Right atrium auricular region (tissue), 2 donors: ENCODE measurements around the gene NOL4L. TPM values are rescaled to one million over a fixed set of nuclear protein-coding genes. Genes with fewer than 3 reads are reported as not detected.
A peak's percentile ranks its signal among the peaks of the same experiment; 100 is the strongest.

ENCODE experiments used
- DNase-seq: peaks from one replicate; pipeline ENCODE4 v3.0.0-alpha.2; 2019; ENCODE audit warnings: low spot score
- H3K27ac ChIP-seq, 2 donors: fragments of 200-600 bp; sonication (generic); 1 replicate in 1 of 2; 2 replicates in 1 of 2; pipeline ENCODE4 v1.5.1; 2016 to 2019
- H3K27me3 ChIP-seq, 2 donors: fragments of 200-600 bp; sonication (generic); one replicate each; pipeline versions ENCODE4 v1.5.1 to v1.6.0; 2017 to 2019
- H3K36me3 ChIP-seq: fragments of 200-600 bp; sonication (generic); one replicate; pipeline ENCODE4 v1.5.1; 2016
- H3K4me1 ChIP-seq, 2 donors: fragments of 200-600 bp; sonication (generic); one replicate each; pipeline versions ENCODE4 v1.5.1 to v1.6.0; 2017 to 2019
- H3K4me3 ChIP-seq, 2 donors: fragments of 200-600 bp; sonication (generic); 1 replicate in 1 of 2; 2 replicates in 1 of 2; pipeline ENCODE4 v1.5.1; 2017 to 2019; ENCODE audit warnings: mild to moderate bottlenecking in 1 of 2, moderate library complexity in 1 of 2
- H3K9me3 ChIP-seq, 2 donors: fragments of 200-600 bp; sonication (generic); one replicate each; pipeline ENCODE4 v1.5.1; 2019
- total RNA-seq, 2 donors: library from RNA; depleted of rRNA; stranded (reverse); fragments of >200 nt; gene quantifications; one replicate each; pipeline ENCODE4 v1.1.0, GENCODE V29; 2016
- TF ChIP-seq, protein P1 (sequence below), 2 donors: fragments of 200-600 bp; sonication (generic); IDR thresholded peaks; one replicate each; pipeline ENCODE4 v1.5.1; 2019; ENCODE audit warnings: antibody characterized with exemption in 2 of 2

Gene NOL4L
- total RNA-seq, 2 donors from 2014 or later: 7.6 to 10.4 TPM

DNA sequence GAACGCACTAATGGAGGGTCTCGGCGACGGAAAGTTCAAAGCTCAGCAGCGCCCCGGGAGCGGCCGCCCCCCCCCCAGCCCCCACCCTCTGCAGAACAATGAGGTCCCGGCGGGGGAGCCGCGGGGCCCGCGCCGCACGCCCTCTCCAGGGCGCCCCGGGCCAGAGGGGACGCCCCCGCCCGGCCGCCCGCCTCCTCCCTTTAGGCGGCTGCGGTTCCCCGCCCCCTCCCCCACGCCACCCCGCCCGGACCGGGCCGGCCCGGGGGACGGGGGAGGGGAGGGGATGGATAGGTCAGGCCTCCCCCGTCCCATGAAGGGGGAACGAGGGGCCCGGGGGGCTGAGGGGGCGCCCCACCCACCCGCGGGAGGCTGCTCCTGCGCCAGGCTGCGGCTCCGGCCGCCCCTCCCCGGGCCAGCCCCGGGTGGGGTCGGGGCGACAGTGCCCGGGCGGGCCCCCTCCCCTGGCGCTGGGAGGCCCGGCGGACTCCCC lies 1.5 kb downstream of the NOL4L start:
- Histone ChIP-seq H3K27me3 (no peaks in the 10 kb centered on the region), H3K4me1 (peaks cover 0 to 17% of the 10 kb centered on the region in 2 donors), H3K27ac (peak overlapping the region; percentile 68 to 70), H3K9me3 (no peaks in the 10 kb centered on the region), H3K36me3 (no peaks in the 10 kb centered on the region), H3K4me3 (peak overlapping the region; percentile 68 to 70)
- TF ChIP-seq, protein P1, sequence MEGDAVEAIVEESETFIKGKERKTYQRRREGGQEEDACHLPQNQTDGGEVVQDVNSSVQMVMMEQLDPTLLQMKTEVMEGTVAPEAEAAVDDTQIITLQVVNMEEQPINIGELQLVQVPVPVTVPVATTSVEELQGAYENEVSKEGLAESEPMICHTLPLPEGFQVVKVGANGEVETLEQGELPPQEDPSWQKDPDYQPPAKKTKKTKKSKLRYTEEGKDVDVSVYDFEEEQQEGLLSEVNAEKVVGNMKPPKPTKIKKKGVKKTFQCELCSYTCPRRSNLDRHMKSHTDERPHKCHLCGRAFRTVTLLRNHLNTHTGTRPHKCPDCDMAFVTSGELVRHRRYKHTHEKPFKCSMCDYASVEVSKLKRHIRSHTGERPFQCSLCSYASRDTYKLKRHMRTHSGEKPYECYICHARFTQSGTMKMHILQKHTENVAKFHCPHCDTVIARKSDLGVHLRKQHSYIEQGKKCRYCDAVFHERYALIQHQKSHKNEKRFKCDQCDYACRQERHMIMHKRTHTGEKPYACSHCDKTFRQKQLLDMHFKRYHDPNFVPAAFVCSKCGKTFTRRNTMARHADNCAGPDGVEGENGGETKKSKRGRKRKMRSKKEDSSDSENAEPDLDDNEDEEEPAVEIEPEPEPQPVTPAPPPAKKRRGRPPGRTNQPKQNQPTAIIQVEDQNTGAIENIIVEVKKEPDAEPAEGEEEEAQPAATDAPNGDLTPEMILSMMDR (IDR thresholded peaks at IDR 0.05): no peak
- no peak for DNase-seq

DNA sequence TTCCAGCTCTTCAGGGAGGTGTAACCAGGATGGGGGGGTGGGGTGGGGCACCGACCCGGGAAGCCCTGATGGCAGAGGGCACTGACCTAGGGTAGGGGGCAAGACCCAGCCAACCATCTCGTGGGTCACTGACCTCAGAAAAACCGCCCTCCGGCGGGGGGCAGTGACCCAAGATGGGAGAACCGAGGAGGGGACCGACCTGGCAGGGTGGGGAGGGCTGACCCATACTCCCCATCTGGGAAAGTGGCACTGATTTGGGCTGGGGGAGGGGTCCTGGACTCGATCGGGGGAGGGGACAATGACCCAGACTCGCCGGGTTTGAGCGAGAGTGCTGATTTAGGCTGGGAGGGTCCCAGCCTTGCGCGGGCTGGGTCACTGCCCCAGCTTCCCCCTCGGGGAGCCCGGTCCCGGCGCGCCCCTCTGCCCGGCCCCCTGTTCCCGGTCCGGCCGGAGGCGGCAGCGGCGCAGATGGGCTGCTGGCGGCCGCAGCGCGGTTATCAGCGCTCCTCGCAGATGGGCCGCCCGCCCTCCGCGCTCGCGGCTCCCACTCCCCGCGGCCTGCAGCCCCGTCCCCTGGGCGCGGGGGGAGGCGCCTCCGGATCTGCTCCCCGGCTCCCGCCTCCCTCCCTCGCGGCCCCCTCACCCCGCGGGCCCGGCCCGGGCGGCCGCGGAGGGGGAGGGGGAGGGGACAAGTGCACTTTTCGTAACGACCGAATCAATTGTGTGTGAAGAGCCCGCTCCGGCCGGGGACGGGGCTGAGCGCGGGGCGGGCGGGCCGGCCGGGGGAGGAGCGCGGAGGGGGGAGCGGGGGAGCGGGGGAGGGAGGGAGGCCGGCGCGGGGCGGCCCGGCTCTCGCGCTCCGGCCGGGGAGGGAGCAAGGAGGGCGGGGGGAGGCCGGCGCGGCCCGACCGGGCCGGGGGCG lies 2.2 kb downstream of the NOL4L start:
- Histone ChIP-seq H3K4me3 (peak overlapping the region; percentile 68 to 70), H3K27ac (peak overlapping the region; percentile 68 to 70), H3K36me3 (no peaks in the 10 kb centered on the region), H3K4me1 (peaks cover 0 to 17% of the 10 kb centered on the region in 2 donors), H3K9me3 (no peaks in the 10 kb centered on the region), H3K27me3 (no peaks in the 10 kb centered on the region)
- DNase-seq: no peak
- TF ChIP-seq, protein P1 (IDR thresholded peaks at IDR 0.05): no peak

DNA sequence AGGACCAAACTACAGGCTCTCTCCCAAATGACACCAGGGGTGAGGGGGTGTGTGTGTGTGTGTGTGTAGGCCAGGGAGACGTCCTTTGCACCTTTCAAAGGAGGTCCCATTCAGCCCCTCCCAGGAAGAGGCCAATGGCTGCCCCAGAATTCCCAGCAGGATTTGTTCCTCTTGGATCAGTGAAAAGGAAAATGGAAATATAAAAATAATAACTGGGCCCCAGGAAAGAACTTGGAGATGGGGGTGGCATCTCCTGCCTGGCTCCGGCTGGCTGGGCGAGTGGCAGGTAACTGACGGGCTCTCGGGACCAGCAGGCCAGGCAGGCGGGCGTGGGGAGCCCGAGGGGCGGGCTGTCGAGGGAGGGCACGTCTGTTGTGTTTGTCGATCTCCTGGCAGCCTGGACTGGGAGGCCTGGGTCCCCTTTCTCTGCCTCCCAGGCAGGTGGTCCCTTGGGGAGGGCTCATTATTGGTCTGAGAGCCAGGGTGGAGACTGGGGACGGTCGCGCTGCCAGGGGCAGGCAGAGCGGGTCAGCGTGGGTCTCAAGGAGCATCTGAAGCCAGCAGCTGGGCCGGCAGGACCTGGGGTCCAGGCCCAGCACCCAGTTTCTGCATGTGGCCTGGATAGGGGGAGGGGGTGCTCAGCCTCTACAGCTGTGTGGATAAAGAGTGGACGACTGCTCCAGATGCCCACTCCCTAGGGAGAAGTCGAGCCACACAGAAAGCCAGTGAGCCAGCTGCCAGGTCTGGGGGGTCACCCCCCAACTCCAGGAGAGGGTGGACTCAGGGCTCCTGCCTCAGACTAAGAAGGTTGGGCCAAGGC lies 3.1 kb downstream of the NOL4L start:
- peaks cover 0 to 17% of the 10 kb centered on the region in 2 donors for H3K4me1 ChIP-seq
- no peaks in the 10 kb centered on the region for H3K27me3 ChIP-seq
- H3K4me3 ChIP-seq: no peak overlapping the region
- no peaks in the 10 kb centered on the region for H3K9me3 ChIP-seq
- TF ChIP-seq, protein P1 (IDR thresholded peaks at IDR 0.05): no peak
- DNase-seq: no peak
- no peaks in the 10 kb centered on the region for H3K36me3 ChIP-seq
- peak overlapping the region; percentile 68 to 70 for H3K27ac ChIP-seq

DNA sequence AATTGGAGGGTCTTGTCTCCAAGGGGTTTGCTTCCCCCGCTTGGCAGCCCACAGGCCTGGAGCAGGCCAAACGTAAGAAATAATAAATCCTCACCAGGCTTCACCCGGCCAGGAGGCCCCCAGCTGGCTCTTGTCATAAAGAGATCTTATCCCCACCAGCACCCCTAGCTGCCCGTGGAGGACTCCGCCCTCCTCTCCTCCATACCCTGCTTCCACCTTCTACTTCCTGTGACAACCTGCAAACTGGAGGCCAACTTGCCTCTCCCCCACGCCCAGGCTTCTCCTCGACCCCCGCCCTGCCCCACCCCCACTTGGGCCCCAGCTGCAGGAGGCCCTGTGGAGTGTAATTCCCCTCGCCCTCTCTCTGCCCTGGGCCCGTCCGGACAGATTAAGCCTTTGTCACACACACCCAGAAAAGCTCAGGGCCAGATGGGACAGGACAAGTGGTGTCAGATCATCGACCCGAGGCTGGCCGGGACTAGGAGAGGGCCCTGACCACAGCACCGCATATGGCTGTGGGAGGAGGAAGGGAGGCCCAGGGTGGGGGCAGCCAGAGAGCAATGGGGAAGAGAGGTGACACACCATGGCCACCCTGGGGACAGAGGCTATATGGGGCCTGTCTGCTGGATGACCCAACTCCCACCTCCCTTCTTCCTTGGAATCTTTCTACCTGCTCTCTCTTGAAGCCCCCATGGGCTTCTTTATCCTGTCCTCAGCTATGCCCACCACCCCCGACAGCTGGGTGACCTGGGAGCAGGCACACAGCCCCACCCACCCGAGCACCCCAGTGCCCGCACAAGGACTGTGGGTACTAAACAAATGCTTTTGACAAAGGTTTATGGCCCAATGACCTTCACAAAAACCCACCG lies 3.9 kb downstream of the NOL4L start:
- DNase-seq: no peak
- Histone ChIP-seq H3K4me3 (no peak overlapping the region), H3K27me3 (no peaks in the 10 kb centered on the region), H3K4me1 (peaks cover 0 to 17% of the 10 kb centered on the region in 2 donors), H3K27ac (peak overlapping the region; percentile 68 to 70), H3K36me3 (no peaks in the 10 kb centered on the region), H3K9me3 (no peaks in the 10 kb centered on the region)
- TF ChIP-seq, protein P1 (IDR thresholded peaks at IDR 0.05): no peak
